SK-N-MC (cell line): ENCODE results near the gene SLC25A14.

Experiments
- EZH2 ChIP-seq: fragments of 200-600 bp; sonication (generic); IDR thresholded peaks from one replicate; pipeline ENCODE4 v1.6.1; 2017; ENCODE audit warnings: antibody characterized with exemption
- FOXP2 ChIP-seq: optimal IDR thresholded peaks from 2 replicates; pipeline ENCODE3; 2011; ENCODE audit warnings: mild to moderate bottlenecking, moderate library complexity; ENCODE audit not compliant: insufficient read depth; ENCODE audit errors: extremely low read length, control extremely low read depth
- POLR2AphosphoS5 ChIP-seq: IDR thresholded peaks from 2 replicates; pipeline ENCODE4 v1.6.1; 2012; ENCODE audit warnings: mild to moderate bottlenecking, low read depth, low read length, borderline replicate concordance

- TF ChIP-seq POLR2AphosphoS5 (no peak), EZH2 (no peak), FOXP2 (no peak)
Observed at GRCh38 chrX:130378024-130378669, 38.4 kb downstream of the SLC25A14 start.
